ENCODE results near the gene PDGFD. TPM values are rescaled to one million over a fixed set of nuclear protein-coding genes. Genes with fewer than 3 reads are reported as not detected.

The PDGFD gene
- total RNA-seq, 4 donors from 2014 or later = 16.1 to 108 (median 36.0) TPM

DNA sequence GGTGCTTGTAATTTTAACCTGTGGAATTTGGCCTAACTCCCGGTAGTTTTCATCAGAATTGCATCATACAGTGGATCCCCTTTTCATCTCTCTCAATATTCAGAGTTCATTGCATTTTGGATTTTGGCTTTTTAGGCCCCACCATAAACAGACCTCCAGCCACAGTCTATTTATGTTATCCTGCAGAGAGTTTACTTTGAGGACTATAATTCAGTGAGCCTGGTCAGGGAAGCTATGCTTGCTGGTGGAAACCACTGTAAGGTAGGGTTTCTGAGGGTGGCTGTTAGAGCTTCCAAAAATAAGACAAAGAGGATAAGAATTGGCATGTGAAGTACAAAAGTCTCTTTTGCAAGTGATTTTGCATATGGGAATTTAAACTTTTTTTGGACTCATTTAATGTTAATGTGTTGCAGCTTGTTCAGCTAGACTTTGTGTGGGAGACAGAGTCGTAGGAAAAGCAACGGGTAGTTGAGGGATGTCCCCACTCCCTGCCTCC, 162.3 kb downstream of the PDGFD start:
- no peak overlapping the region for H3K27ac ChIP-seq
- no peak overlapping the region for H3K4me3 ChIP-seq (replicated peaks in 1 of 3)
- intact Hi-C loops (cut with DNase I) = no loop called here
- H3K9me3 ChIP-seq = no peaks in the 10 kb centered on the region
- DNase-seq = no peak
- TF ChIP-seq, protein P1, sequence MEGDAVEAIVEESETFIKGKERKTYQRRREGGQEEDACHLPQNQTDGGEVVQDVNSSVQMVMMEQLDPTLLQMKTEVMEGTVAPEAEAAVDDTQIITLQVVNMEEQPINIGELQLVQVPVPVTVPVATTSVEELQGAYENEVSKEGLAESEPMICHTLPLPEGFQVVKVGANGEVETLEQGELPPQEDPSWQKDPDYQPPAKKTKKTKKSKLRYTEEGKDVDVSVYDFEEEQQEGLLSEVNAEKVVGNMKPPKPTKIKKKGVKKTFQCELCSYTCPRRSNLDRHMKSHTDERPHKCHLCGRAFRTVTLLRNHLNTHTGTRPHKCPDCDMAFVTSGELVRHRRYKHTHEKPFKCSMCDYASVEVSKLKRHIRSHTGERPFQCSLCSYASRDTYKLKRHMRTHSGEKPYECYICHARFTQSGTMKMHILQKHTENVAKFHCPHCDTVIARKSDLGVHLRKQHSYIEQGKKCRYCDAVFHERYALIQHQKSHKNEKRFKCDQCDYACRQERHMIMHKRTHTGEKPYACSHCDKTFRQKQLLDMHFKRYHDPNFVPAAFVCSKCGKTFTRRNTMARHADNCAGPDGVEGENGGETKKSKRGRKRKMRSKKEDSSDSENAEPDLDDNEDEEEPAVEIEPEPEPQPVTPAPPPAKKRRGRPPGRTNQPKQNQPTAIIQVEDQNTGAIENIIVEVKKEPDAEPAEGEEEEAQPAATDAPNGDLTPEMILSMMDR (IDR thresholded peaks at IDR 0.05) = no peak
- TF ChIP-seq POLR2A (IDR thresholded peaks at IDR 0.05) = no peak
- H3K36me3 ChIP-seq = no peaks in the 10 kb centered on the region
- 71 to 73% methylated on average over 3 of the region's 3 CpGs for WGBS, 2 donors
- no peaks in the 10 kb centered on the region for H3K27me3 ChIP-seq
- H3K4me1 ChIP-seq = no peaks in the 10 kb centered on the region

DNA sequence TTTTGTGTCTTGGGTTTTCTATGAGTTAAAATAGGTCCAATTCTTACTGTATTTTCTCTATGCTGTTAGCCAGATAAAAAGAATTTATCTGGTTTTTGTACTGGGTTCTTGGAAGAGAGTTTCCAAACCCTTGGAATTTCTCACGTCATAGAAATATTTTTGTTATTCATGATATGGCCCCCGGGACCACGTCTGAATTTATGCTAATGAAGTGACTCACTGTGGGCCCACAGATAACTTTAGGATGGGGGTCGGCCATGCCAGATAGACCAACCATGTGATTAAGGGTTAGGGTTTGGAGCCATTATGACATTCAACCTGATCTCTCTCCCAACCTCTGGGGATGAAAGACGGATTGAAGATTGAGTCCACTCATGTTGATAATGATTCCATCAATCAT, 163.1 kb downstream of the PDGFD start:
- Histone ChIP-seq H3K36me3 (no peaks in the 10 kb centered on the region), H3K27me3 (no peaks in the 10 kb centered on the region), H3K4me3 (replicated peaks in 1 of 3) (no peak overlapping the region), H3K27ac (no peak overlapping the region), H3K9me3 (no peaks in the 10 kb centered on the region), H3K4me1 (no peaks in the 10 kb centered on the region)
- no peak for DNase-seq
- 62 to 71% methylated on average over 5 of the region's 5 CpGs for WGBS, 2 donors
- no peak for TF ChIP-seq POLR2A (IDR thresholded peaks at IDR 0.05)
- TF ChIP-seq, protein P1 (IDR thresholded peaks at IDR 0.05) = no peak
- intact Hi-C loops (cut with DNase I) = no loop called here

DNA sequence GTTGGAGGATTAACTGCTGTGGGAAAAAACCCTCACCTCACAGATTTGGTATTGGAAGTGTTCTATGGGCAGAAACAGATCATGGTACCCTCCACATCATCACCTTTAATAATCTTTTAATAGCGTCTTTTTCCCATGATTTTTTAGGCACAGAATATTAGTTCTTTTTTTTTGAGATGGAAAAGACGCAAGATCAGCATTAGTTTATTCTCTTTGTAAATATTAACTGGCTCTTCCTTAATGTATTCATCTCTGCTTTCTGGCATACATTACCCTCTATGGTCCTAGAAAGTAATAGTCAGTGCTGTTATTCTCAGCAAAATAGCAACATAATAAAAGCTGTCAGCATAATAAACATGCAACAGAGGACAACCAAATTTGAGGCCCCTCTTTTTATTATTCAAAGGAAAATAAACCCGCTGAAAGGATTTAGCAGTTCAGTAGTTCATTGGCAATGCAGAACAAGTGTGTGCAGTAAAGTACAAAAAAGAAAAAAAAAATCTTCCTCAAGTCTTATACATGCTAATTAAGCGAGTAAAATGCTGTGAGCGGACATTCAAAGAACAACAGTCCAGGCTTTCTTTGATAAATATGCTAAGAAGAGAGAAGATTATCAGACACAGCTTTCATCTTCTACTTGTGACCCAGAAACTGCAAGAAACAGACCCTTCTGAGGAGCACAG, 165.0 kb downstream of the PDGFD start:
- DNase-seq = no peak
- no peak overlapping the region for H3K4me3 ChIP-seq (replicated peaks in 1 of 3)

DNA sequence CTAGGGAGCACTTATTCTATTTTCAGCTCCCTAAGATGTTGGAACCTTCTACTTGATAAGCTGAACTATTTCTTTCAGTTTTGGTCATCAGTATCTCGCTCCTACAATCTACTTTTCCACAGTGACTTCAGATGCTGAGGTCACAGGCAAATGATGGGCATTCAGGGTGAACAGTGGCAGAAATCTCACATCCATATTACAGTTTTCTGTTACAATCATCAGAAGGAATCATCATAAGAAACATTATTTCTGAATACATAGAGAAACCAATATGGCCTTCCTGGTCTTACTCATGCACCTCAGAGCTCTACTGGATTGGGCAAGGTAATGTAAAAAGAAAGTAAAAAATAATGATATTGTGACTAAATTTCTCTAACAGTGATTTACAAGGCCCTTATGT, 166.9 kb downstream of the PDGFD start:
- 97 to 100% methylated on average over 1 of the region's 1 CpG for WGBS, 2 donors
- intact Hi-C loops (cut with DNase I) = no loop called here
- DNase-seq = no peak
- Histone ChIP-seq H3K36me3 (no peaks in the 10 kb centered on the region), H3K4me1 (no peaks in the 10 kb centered on the region), H3K4me3 (replicated peaks in 1 of 3) (no peak overlapping the region), H3K27me3 (no peaks in the 10 kb centered on the region), H3K27ac (no peak overlapping the region), H3K9me3 (no peaks in the 10 kb centered on the region)
- no peak for TF ChIP-seq POLR2A (IDR thresholded peaks at IDR 0.05)
- TF ChIP-seq, protein P1 (IDR thresholded peaks at IDR 0.05) = no peak

More for the DNA sequence above, 165.0 kb downstream of the PDGFD start:
- intact Hi-C loops (cut with DNase I) = no loop called here
- Histone ChIP-seq H3K4me1 (no peaks in the 10 kb centered on the region), H3K27me3 (no peaks in the 10 kb centered on the region), H3K9me3 (no peaks in the 10 kb centered on the region), H3K36me3 (no peaks in the 10 kb centered on the region), H3K27ac (no peak overlapping the region)
- TF ChIP-seq, protein P1 (IDR thresholded peaks at IDR 0.05) = no peak
- TF ChIP-seq POLR2A (IDR thresholded peaks at IDR 0.05) = no peak
- WGBS, 2 donors = 90 to 94% methylated on average over 5 of the region's 5 CpGs

DNA sequence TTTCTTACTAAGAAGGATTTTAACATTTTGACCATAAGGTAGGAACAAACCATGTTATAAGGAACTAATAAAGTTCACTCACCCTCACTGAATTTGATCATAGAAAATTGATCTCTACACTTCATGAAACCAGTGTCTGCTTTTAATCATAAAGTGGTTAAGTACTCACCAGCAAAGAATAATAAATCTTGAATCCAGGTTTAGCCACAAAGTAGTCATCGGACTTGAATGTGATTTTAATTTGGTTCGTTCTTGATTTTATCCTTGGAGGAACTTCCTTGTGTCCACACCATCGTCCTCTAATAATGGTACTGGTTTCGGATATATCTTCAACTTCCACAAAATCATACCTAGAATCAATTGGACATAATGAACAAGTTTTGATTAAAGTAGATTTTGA, 168.1 kb downstream of the PDGFD start:
- no peak for DNase-seq
- intact Hi-C loops (cut with DNase I) = no loop called here
- H3K9me3 ChIP-seq = no peaks in the 10 kb centered on the region
- TF ChIP-seq, protein P1 (IDR thresholded peaks at IDR 0.05) = no peak
- no peak for TF ChIP-seq POLR2A (IDR thresholded peaks at IDR 0.05)
- H3K27ac ChIP-seq = no peak overlapping the region
- no peaks in the 10 kb centered on the region for H3K36me3 ChIP-seq
- H3K27me3 ChIP-seq = no peaks in the 10 kb centered on the region
- 94 to 97% methylated on average over 4 of the region's 4 CpGs for WGBS, 2 donors
- no peak overlapping the region for H3K4me3 ChIP-seq (replicated peaks in 1 of 3)
- H3K4me1 ChIP-seq = no peaks in the 10 kb centered on the region

Data from thyroid gland (tissue), 4 donors.